Spleen (tissue), 11 donors: ENCODE results near the gene PDE2A. TPM values are rescaled to one million over a fixed set of nuclear protein-coding genes. Genes with fewer than 3 reads are reported as not detected.

Experiments used
- DNase-seq: peaks from one replicate; pipeline ENCODE4 v3.0.0-alpha.2; 2020
- H3K27ac ChIP-seq, 8 donors: fragments of 200-600 bp; sonication (generic) in 7 of 8; 1 replicate in 4 of 8; 2 replicates in 4 of 8; pipeline versions ENCODE4 v1.5.0 to v1.8.0; 2016 to 2021; ENCODE audit warnings: inconsistent platforms in 4 of 8, mild to moderate bottlenecking in 4 of 8, moderate library complexity in 1 of 8
- H3K27me3 ChIP-seq, 7 donors: fragments of 200-600 bp; sonication (generic) in 6 of 7; replicated peaks in 1 of 7; 1 replicate in 4 of 7; 2 replicates in 3 of 7; pipeline versions ENCODE4 v1.5.0 to v1.8.0; 2016 to 2021; ENCODE audit warnings: inconsistent platforms in 3 of 7, mild to moderate bottlenecking in 1 of 7
- H3K36me3 ChIP-seq, 6 donors: fragments of 200-600 bp; sonication (generic) in 5 of 6; 1 replicate in 4 of 6; 2 replicates in 2 of 6; pipeline versions ENCODE4 v1.5.0 to v1.8.0; 2016 to 2021; ENCODE audit warnings: inconsistent platforms in 2 of 6
- H3K4me1 ChIP-seq, 6 donors: fragments of 200-600 bp; sonication (generic) in 5 of 6; 1 replicate in 3 of 6; 2 replicates in 3 of 6; pipeline versions ENCODE4 v1.5.0 to v1.8.0; 2016 to 2021; ENCODE audit warnings: inconsistent platforms in 3 of 6
- H3K4me3 ChIP-seq, 8 donors: fragments of 200-600 bp; sonication (generic) in 7 of 8; 1 replicate in 4 of 8; 2 replicates in 4 of 8; pipeline versions ENCODE4 v1.5.0 to v1.8.0; 2016 to 2021; ENCODE audit warnings: inconsistent platforms in 4 of 8, mild to moderate bottlenecking in 4 of 8, moderate library complexity in 2 of 8
- H3K9me3 ChIP-seq, 8 donors: fragments of 200-600 bp; sonication (generic) in 7 of 8; 1 replicate in 4 of 8; 2 replicates in 4 of 8; pipeline versions ENCODE4 v1.5.0 to v1.8.0; 2016 to 2021; ENCODE audit warnings: inconsistent platforms in 4 of 8
- CTCF ChIP-seq, 11 experiments: fragments of 200-600 bp in 7 of 11; fragments of 450-650 bp in 4 of 11; sonication (generic) in 4 of 11; IDR thresholded peaks in 8 of 11; conservative IDR thresholded peaks in 3 of 11; 1 replicate in 7 of 11; 2 replicates in 4 of 11; pipeline versions ENCODE4 v1.4.0 to v1.8.0; 2016 to 2021; ENCODE audit warnings: antibody characterized with exemption in 11 of 11, inconsistent platforms in 4 of 11, mild to moderate bottlenecking in 1 of 11
- POLR2A ChIP-seq, 3 donors: fragments of 450-650 bp; IDR thresholded peaks; one replicate each; pipeline ENCODE4 v1.5.1; 2017; ENCODE audit warnings: antibody characterized with exemption in 3 of 3, mild to moderate bottlenecking in 1 of 3
- POLR2AphosphoS5 ChIP-seq, 3 donors: sonication (generic); formaldehyde crosslinking; IDR thresholded peaks; one replicate each; pipeline ENCODE4 v1.5.1; 2017; ENCODE audit warnings: antibody characterized with exemption in 3 of 3
- WGBS, 5 donors: extraction: QIAGEN DNeasy Blood & Tissue Kit in 3 of 5; methylation state at CpG; one replicate each; pipeline versions ENCODE4 v1.1.5 to v1.1.7; 2013 to 2018; 5-methylcytosine and 5-hydroxymethylcytosine counted together
- intact Hi-C: fragments of 100-400 bp; cut with DNase I; formaldehyde crosslinking; loops from one replicate; pipeline ENCODE4 v1.15.0; 2023; ENCODE audit warnings: low total_unique reads
- polyA plus RNA-seq, 3 donors: library from polyadenylated mRNA; stranded (reverse); fragments of 200-250 nt; gene quantifications; one replicate each; pipeline ENCODE4 v1.2.1, GENCODE V29; 2013
- total RNA-seq, 7 donors: library from RNA; depleted of rRNA in 3 of 7; stranded (reverse); fragments of >200 nt in 3 of 7; fragmentation: NEBNext Ultra II Directional in 4 of 7; extraction: Animal tissue kit (Norgen Biotek cat#: 25700) in 4 of 7; gene quantifications; one replicate each; pipeline versions ENCODE4 v1.1.0 to v1.2.1, GENCODE V29; 2016 to 2021
- donor health status: healthy with polysubstance abuse.
- donor health status: DM: no; HTN: no; CAD: no; lungs with moderate emphysema.
- donor health status: DM: no; HTN: no; CAD: no.
- donor health status: Bipolar disorder and iron deficiency.
- donor health status: healthy.
- donor health status: DM: no; HTN: no; CAD: no.
- donor health status: DM: yes; HTN: yes; CAD: no.

The PDE2A gene
- total and polyA plus RNA-seq, 10 donors = 58.2 to 584 (median 333) TPM

- WGBS, 5 donors = 56 to 78% (median 64%) methylated on average over 9 of the region's 9 CpGs
- Histone ChIP-seq H3K36me3 (peaks cover 0 to 2% (median 0%) of the 10 kb centered on the region in 6 donors), H3K4me1 (peaks cover 12 to 90% (median 61%) of the 10 kb centered on the region in 6 donors), H3K9me3 (no peaks in the 10 kb centered on the region), H3K4me3 (peak overlapping the region in 2 of 8 donors; percentile 4 to 79), H3K27ac (peak overlapping the region in 7 of 8 donors; percentile 69 to 87 (median 83)), H3K27me3 (peaks cover 0 to 20% (median 0%) of the 10 kb centered on the region in 7 donors)
- TF ChIP-seq POLR2A (IDR thresholded peaks at IDR 0.05) (no peak), CTCF (IDR thresholded peaks at IDR 0.05 in 8 of 11, conservative IDR thresholded peaks at IDR 0.05 in 3 of 11) (no peak)
- DNase-seq = no peak
- intact Hi-C loops = no loop called here
Observed at GRCh38 chr11:72635309-72635915, 38.8 kb downstream of the PDE2A start.

GRCh38 chr11:72634472-72635095 lies 39.6 kb downstream of the PDE2A start:
- 54 to 74% (median 62%) methylated on average over 7 of the region's 7 CpGs for WGBS, 5 donors
- Histone ChIP-seq H3K9me3 (no peaks in the 10 kb centered on the region), H3K27me3 (peaks cover 0 to 12% (median 0%) of the 10 kb centered on the region in 7 donors), H3K36me3 (peaks cover 0 to 10% (median 0%) of the 10 kb centered on the region in 6 donors), H3K4me1 (peaks cover 12 to 99% (median 69%) of the 10 kb centered on the region in 6 donors), H3K4me3 (peak overlapping the region in 1 of 8 donors; percentile 79), H3K27ac (peak overlapping the region; percentile 69 to 87 (median 81))
- TF ChIP-seq POLR2AphosphoS5 (IDR thresholded peaks at IDR 0.05) (peak; percentile 66 to 82 (median 77)), CTCF (IDR thresholded peaks at IDR 0.05 in 8 of 11, conservative IDR thresholded peaks at IDR 0.05 in 3 of 11) (no peak)
- DNase-seq = peak; percentile 84
- intact Hi-C loops = no loop called here

GRCh38 chr11:72634016-72634415 lies 40.2 kb downstream of the PDE2A start:
- TF ChIP-seq CTCF (IDR thresholded peaks at IDR 0.05 in 8 of 11, conservative IDR thresholded peaks at IDR 0.05 in 3 of 11) (no peak), POLR2A (IDR thresholded peaks at IDR 0.05) (no peak), POLR2AphosphoS5 (IDR thresholded peaks at IDR 0.05) (no peak)
- intact Hi-C loops = no loop called here
- H3K4me1 ChIP-seq = peaks cover 12 to 100% (median 73%) of the 10 kb centered on the region in 6 donors
- peaks cover 0 to 16% (median 0%) of the 10 kb centered on the region in 6 donors for H3K36me3 ChIP-seq
- H3K4me3 ChIP-seq = peak overlapping the region in 1 of 8 donors; percentile 17
- no peaks in the 10 kb centered on the region for H3K9me3 ChIP-seq
- WGBS, 5 donors = 70 to 84% (median 71%) methylated on average over 9 of the region's 9 CpGs
- peak overlapping the region; percentile 69 to 87 (median 81) for H3K27ac ChIP-seq
- no peak for DNase-seq
- peaks cover 0 to 6% (median 0%) of the 10 kb centered on the region in 7 donors for H3K27me3 ChIP-seq

GRCh38 chr11:72633068-72633467 lies 41.2 kb downstream of the PDE2A start:
- H3K27ac ChIP-seq = peak overlapping the region; percentile 69 to 87 (median 81)
- peak in 1 of 3 donors; percentile 29 for TF ChIP-seq POLR2AphosphoS5 (IDR thresholded peaks at IDR 0.05)
- no peak for TF ChIP-seq CTCF (IDR thresholded peaks at IDR 0.05 in 8 of 11, conservative IDR thresholded peaks at IDR 0.05 in 3 of 11)
- intact Hi-C loops = no loop called here
- 48 to 68% (median 49%) methylated on average over 2 to 4 of the region's 4 CpGs for WGBS, 5 donors
- DNase-seq = no peak
- H3K4me3 ChIP-seq = peak overlapping the region in 1 of 8 donors; percentile 11
- peaks cover 17 to 100% (median 72%) of the 10 kb centered on the region in 6 donors for H3K4me1 ChIP-seq
- H3K9me3 ChIP-seq = no peaks in the 10 kb centered on the region
- H3K27me3 ChIP-seq = peaks cover 0 to 4% (median 0%) of the 10 kb centered on the region in 7 donors
- peaks cover 0 to 20% (median 0%) of the 10 kb centered on the region in 6 donors for H3K36me3 ChIP-seq
